DOHH2 (cell line): Measurements from ENCODE around the gene ZNF582.

Experiments used
- EZH2phosphoT487 ChIP-seq: fragments of 200-600 bp; sonication (generic); IDR thresholded peaks from 2 replicates; pipeline ENCODE4 v1.6.1; 2017; ENCODE audit warnings: borderline replicate concordance, mild to moderate bottlenecking, antibody characterized with exemption, low read length, moderate library complexity, mixed read lengths
- TF ChIP-seq, protein P1 (sequence below): fragments of 200-600 bp; sonication (generic); IDR thresholded peaks from one replicate; pipeline ENCODE4 v1.5.1; 2014; ENCODE audit warnings: antibody characterized with exemption, mild to moderate bottlenecking, low read depth, low read length; ENCODE audit not compliant: poor library complexity, severe bottlenecking

DNA sequence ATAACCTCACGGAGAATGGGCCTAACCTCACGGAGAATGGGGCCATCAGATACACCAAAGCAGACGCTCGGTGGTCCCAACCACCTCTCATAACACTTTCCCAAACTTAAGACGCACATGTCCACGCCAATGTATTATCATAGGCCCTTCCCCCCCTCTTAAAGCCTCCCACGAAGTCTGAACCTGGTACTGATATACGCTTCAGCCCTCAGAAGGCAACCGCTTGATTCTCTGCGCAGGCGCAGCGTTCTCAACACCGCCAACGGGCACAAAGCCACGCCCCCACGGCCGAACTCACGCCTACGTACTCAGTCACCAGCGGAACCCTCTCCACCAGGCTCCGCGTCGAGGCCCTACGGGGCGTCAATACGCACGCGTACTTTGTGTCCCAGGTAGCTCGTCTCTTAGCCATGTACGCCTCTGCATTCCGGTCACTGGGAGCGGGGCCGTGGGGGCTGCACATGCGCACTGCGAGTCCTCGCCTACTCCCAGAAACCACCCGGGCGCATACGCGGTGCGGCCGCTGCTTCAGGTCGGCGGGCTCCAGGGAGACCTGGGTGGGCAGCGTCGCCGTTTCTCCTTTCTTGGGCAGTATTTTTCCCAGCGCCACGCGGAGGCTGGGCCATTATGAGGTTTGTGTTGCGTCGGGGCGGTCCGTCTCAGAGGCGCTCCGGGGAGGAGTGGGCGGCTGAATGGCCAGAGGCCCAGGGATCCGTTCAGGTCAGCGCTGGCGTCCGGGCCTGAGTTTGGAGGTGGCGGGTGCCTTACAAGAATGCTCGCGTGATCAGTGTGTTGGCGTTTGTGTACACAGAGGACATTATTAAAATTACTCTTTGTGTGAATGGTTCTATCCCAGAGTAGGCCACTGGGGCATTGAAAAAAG, 25.3 kb downstream of the ZNF582 start:
- TF ChIP-seq, protein P1, sequence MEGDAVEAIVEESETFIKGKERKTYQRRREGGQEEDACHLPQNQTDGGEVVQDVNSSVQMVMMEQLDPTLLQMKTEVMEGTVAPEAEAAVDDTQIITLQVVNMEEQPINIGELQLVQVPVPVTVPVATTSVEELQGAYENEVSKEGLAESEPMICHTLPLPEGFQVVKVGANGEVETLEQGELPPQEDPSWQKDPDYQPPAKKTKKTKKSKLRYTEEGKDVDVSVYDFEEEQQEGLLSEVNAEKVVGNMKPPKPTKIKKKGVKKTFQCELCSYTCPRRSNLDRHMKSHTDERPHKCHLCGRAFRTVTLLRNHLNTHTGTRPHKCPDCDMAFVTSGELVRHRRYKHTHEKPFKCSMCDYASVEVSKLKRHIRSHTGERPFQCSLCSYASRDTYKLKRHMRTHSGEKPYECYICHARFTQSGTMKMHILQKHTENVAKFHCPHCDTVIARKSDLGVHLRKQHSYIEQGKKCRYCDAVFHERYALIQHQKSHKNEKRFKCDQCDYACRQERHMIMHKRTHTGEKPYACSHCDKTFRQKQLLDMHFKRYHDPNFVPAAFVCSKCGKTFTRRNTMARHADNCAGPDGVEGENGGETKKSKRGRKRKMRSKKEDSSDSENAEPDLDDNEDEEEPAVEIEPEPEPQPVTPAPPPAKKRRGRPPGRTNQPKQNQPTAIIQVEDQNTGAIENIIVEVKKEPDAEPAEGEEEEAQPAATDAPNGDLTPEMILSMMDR = no peak
- TF ChIP-seq EZH2phosphoT487 = no peak
